Measurements from ENCODE around the gene SLC4A5.

SLC4A5 gene, protein sequence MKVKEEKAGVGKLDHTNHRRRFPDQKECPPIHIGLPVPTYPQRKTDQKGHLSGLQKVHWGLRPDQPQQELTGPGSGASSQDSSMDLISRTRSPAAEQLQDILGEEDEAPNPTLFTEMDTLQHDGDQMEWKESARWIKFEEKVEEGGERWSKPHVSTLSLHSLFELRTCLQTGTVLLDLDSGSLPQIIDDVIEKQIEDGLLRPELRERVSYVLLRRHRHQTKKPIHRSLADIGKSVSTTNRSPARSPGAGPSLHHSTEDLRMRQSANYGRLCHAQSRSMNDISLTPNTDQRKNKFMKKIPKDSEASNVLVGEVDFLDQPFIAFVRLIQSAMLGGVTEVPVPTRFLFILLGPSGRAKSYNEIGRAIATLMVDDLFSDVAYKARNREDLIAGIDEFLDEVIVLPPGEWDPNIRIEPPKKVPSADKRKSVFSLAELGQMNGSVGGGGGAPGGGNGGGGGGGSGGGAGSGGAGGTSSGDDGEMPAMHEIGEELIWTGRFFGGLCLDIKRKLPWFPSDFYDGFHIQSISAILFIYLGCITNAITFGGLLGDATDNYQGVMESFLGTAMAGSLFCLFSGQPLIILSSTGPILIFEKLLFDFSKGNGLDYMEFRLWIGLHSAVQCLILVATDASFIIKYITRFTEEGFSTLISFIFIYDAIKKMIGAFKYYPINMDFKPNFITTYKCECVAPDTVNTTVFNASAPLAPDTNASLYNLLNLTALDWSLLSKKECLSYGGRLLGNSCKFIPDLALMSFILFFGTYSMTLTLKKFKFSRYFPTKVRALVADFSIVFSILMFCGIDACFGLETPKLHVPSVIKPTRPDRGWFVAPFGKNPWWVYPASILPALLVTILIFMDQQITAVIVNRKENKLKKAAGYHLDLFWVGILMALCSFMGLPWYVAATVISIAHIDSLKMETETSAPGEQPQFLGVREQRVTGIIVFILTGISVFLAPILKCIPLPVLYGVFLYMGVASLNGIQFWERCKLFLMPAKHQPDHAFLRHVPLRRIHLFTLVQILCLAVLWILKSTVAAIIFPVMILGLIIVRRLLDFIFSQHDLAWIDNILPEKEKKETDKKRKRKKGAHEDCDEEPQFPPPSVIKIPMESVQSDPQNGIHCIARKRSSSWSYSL

DNA sequence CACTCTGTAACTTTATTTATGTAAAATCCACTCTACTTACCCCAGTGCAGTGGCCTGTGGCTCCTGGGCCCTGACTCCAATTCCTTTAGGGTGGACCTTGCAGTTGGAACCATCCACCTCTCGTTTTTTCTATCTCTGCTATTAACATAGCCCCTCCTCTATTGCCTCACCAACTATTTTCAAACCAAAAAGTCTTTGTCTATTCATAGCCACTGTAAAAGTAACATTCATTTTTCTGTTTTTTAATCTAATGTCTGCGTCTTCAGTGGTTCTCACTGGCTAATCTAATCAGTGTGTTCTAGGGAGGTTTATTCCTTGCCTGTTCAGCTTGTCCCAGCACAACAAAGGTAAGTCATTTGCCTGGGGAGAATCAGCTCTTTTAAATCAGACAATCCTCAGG is at the start of gene SLC4A5:
Gene SLC4A5 (minus strand): TSS at position 101 of the 400 bp plus-strand sequence. CDS start 28,393 bp downstream, outside the sequence.
- TF ChIP-seq, protein P1, sequence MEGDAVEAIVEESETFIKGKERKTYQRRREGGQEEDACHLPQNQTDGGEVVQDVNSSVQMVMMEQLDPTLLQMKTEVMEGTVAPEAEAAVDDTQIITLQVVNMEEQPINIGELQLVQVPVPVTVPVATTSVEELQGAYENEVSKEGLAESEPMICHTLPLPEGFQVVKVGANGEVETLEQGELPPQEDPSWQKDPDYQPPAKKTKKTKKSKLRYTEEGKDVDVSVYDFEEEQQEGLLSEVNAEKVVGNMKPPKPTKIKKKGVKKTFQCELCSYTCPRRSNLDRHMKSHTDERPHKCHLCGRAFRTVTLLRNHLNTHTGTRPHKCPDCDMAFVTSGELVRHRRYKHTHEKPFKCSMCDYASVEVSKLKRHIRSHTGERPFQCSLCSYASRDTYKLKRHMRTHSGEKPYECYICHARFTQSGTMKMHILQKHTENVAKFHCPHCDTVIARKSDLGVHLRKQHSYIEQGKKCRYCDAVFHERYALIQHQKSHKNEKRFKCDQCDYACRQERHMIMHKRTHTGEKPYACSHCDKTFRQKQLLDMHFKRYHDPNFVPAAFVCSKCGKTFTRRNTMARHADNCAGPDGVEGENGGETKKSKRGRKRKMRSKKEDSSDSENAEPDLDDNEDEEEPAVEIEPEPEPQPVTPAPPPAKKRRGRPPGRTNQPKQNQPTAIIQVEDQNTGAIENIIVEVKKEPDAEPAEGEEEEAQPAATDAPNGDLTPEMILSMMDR (IDR thresholded peaks at IDR 0.05): no peak

DNA sequence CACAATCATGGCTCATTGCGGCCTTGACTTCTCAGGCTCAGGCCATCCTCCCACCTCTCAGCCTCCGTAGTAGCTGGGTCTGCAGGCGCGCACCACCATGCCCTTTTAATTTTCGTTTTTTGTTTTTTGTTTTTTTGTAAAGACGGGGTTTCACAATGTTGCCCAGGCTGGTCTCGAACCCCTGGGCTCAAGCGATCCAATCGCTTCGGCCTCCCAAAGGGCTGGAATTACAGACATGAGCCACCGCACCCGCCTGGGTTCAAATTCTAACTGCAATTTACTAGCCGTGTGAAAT is 49.2 kb upstream of the SLC4A5 start:
- TF ChIP-seq, protein P1 (IDR thresholded peaks at IDR 0.05): no peak

DNA sequence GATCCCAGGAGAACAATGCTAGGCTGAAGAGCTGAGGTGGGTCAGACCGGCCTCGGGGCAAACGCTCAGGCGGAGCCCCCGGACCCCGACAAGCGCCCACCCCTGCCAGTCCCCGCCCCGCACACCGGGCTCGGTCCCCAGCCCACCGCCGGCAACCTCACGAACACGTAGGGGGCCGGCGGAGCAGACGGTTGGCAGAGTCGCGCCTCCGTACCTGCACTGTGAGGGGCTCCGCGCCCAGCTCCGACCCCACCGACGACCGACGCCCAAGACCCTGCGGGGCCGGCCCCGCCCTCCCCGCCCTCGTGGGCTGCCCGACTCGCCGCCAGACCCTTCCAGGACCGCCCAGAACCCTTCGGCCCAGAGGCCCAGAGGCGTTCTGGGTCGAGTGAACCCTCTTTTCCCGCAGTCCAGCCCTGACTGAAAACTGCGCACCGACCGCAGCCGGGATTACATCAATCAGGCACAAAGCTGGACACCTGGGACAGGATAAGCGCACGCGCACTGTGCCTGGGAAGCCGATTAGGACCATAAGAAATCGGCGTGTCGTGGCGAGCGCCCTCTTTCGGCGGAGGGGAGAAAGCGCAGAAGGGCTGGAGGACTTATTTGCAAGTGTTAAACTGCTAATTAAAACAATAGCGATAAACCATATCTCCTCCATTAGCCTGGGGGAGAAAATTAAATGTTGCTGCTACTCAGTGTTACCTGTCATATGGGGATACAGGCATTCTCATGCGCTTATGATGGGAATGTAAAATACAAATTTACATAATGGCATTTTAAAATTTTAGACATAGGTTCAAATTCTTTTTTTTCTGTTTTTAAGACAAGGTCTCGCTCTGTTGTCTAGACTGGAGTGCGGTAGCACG is 48.6 kb upstream of the SLC4A5 start:
- TF ChIP-seq, protein P1 (IDR thresholded peaks at IDR 0.05): peak; percentile 80

DNA sequence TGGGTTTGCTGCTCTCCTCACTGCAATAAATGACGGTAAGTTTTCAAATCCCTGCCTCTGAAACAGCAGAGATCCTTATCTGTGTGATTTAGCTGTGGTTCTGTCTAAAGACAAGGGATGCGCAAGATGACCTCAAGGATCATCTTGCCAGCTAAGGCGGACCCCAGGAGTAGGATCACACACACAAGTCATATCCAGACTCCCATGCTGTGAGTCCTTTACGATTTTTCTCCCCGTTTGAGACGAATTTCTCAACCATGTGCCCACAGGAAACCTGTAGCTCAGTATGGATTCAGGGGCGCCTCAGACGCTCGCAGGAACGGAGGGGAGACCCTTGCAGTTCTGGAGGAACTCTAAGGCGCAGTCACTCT is 48.0 kb upstream of the SLC4A5 start:
- TF ChIP-seq, protein P1 (IDR thresholded peaks at IDR 0.05): no peak

DNA sequence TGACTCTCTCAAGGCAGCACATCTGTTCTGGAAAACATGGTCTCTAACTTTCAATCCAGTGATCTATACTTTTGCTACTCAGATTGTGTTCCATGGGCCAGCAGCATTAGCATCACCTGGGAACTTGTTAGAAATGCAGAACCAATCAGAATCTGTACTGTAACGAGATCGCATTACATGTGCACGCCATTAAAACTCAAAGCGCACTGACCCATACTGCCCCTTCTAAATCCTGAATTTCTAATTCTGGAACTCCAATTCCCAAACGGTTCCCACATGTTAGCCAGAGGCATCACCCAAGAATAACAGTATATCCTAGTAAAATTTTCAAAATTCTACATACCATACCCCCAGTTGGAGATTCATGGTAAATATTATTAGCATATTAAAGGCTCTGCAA is 47.4 kb upstream of the SLC4A5 start:
- TF ChIP-seq, protein P1 (IDR thresholded peaks at IDR 0.05): no peak

DNA sequence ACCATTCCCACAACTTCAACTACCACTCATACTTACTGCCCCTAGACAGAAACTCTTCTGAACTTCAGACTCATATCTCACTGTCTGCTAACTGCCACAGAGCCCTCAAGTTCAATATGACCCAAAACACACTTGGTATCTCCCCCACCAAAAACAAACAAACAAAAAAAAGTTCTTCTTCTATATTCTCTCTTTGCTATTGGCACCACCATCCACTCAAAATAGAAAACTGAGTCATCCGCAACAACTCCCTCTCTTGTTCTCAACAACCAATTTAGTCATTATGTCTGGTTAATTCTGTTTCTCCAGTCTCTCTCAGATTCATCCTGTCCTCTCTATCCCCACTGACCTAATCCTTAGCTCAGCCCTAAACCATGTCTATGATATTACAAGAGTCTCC is 44.1 kb upstream of the SLC4A5 start:
- TF ChIP-seq, protein P1 (IDR thresholded peaks at IDR 0.05): no peak

DNA sequence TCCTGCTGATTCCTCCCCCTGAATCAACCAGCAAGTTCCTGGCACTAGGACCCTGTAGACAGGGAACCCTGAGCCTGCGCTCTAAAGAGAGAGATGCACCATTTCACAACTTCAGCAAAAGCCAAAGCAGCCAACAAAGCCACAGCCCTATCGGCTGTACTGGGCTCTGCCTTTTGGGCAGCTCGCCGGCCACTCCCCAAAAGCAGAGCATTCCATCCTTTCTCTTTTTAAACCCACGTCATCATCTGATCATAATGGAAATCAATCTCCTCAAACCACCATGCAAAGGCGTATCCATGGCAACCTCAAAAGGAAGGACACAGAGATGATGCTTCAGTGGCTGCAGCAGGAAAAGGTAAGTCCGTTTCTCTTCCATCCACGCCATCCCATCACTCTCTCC is 42.2 kb upstream of the SLC4A5 start:
- TF ChIP-seq, protein P1 (IDR thresholded peaks at IDR 0.05): no peak
